SK-N-SH treated with all-trans-retinoic acid at 6 μM for 48 hours (cell line): ENCODE measurements around the gene NXNL1.

ENCODE experiments used
- ATAC-seq: fragments of 200-7000 bp; cut with Tn5 transposase; 3 replicates; pipeline ENCODE4 v1.9.1; 2020; ENCODE audit warnings: mild to moderate bottlenecking, moderate library complexity
- ARNTL ChIP-seq: fragments of 450-650 bp; formaldehyde crosslinking; IDR thresholded peaks from 2 replicates; pipeline ENCODE4 v1.5.0; 2020; ENCODE audit warnings: low read depth, mild to moderate bottlenecking, moderate library complexity, borderline replicate concordance
- BACH2 ChIP-seq: fragments of 250-450 bp; sonication (Bioruptor Pico); IDR thresholded peaks from 2 replicates; pipeline ENCODE4 v1.9.0; 2021; ENCODE audit warnings: mild to moderate bottlenecking, borderline replicate concordance
- CREB5 ChIP-seq: fragments of 250-450 bp; sonication (Bioruptor Pico); IDR thresholded peaks from 2 replicates; pipeline ENCODE4 v1.5.1; 2020; ENCODE audit warnings: low read depth, mild to moderate bottlenecking, moderate library complexity
- CSDC2 ChIP-seq: fragments of 250-450 bp; sonication (Bioruptor Pico); IDR thresholded peaks from 2 replicates; pipeline ENCODE4 v1.5.0; 2020; ENCODE audit warnings: mild to moderate bottlenecking, moderate library complexity
- CSRNP3 ChIP-seq: fragments of 250-450 bp; sonication (Bioruptor Pico); IDR thresholded peaks from 2 replicates; pipeline ENCODE4 v1.5.1; 2021; ENCODE audit warnings: mild to moderate bottlenecking, moderate library complexity
- GLIS3 ChIP-seq: fragments of 250-450 bp; sonication (Bioruptor Pico); IDR thresholded peaks from 2 replicates; pipeline ENCODE4 v1.5.0; 2020; ENCODE audit warnings: mild to moderate bottlenecking, moderate library complexity
- ISL1 ChIP-seq: fragments of 250-450 bp; sonication (Bioruptor Pico); IDR thresholded peaks from 2 replicates; pipeline ENCODE4 v2.1.2; 2022; ENCODE audit warnings: mild to moderate bottlenecking, moderate library complexity
- OSR1 ChIP-seq: fragments of 250-450 bp; sonication (Bioruptor Pico); IDR thresholded peaks from 2 replicates; pipeline ENCODE4 v1.8.0; 2022; ENCODE audit warnings: moderate library complexity, mild to moderate bottlenecking, inconsistent platforms
- PATZ1 ChIP-seq: fragments of 250-450 bp; sonication (Bioruptor Pico); IDR thresholded peaks from 2 replicates; pipeline ENCODE4 v1.8.0; 2020; ENCODE audit warnings: mild to moderate bottlenecking, moderate library complexity, borderline replicate concordance
- POU6F1 ChIP-seq: fragments of 250-450 bp; sonication (Bioruptor Pico); IDR thresholded peaks from 2 replicates; pipeline ENCODE4 v1.8.0; 2021; ENCODE audit warnings: low read depth, mild to moderate bottlenecking, moderate library complexity, borderline replicate concordance
- PPARA ChIP-seq: fragments of 250-450 bp; sonication (Bioruptor Pico); IDR thresholded peaks from 2 replicates; pipeline ENCODE4 v1.5.0; 2020; ENCODE audit warnings: mild to moderate bottlenecking, borderline replicate concordance
- RARB ChIP-seq: fragments of 250-450 bp; sonication (Bioruptor Pico); IDR thresholded peaks from 2 replicates; pipeline ENCODE4 v1.8.0; 2021; ENCODE audit warnings: mild to moderate bottlenecking, moderate library complexity
- SNAI2 ChIP-seq: fragments of 250-450 bp; sonication (Bioruptor Pico); IDR thresholded peaks from 2 replicates; pipeline ENCODE4 v1.5.0; 2020; ENCODE audit warnings: mild to moderate bottlenecking, moderate library complexity
- TCF4 ChIP-seq: fragments of 250-450 bp; sonication (Bioruptor Pico); IDR thresholded peaks from 2 replicates; pipeline ENCODE4 v1.8.0; 2021; ENCODE audit warnings: mild to moderate bottlenecking, moderate library complexity, borderline replicate concordance
- TOX ChIP-seq: fragments of 250-450 bp; sonication (Bioruptor Pico); IDR thresholded peaks from 2 replicates; pipeline ENCODE4 v1.8.0; 2021; ENCODE audit warnings: mild to moderate bottlenecking, moderate library complexity, borderline replicate concordance
- TSHZ2 ChIP-seq: fragments of 250-450 bp; sonication (Bioruptor Pico); IDR thresholded peaks from 2 replicates; pipeline ENCODE4 v1.5.0; 2020; ENCODE audit warnings: mild to moderate bottlenecking, moderate library complexity
- ZC3H10 ChIP-seq: fragments of 250-450 bp; sonication (Bioruptor Pico); IDR thresholded peaks from 2 replicates; pipeline ENCODE4 v1.5.1; 2021; ENCODE audit warnings: mild to moderate bottlenecking, moderate library complexity
- ZFP30 ChIP-seq: fragments of 450-650 bp; formaldehyde crosslinking; IDR thresholded peaks from 2 replicates; pipeline ENCODE4 v1.5.0; 2022; ENCODE audit warnings: mild to moderate bottlenecking, moderate library complexity
- ZNF565 ChIP-seq: fragments of 450-650 bp; formaldehyde crosslinking; conservative IDR thresholded peaks from 2 replicates; pipeline ENCODE4 v1.5.0; 2020; ENCODE audit warnings: low read depth, mild to moderate bottlenecking, moderate library complexity
- ZNF70 ChIP-seq: fragments of 450-650 bp; formaldehyde crosslinking; IDR thresholded peaks from 2 replicates; pipeline ENCODE4 v1.5.0; 2020; ENCODE audit warnings: mild to moderate bottlenecking, moderate library complexity
- ZNF8 ChIP-seq: fragments of 450-650 bp; formaldehyde crosslinking; IDR thresholded peaks from 2 replicates; pipeline ENCODE4 v1.5.0; 2020; ENCODE audit warnings: mild to moderate bottlenecking, moderate library complexity

Gene NXNL1

GRCh38 chr19:17487284-17488121 is 26.8 kb upstream of the NXNL1 start:
- no peak for ATAC-seq
- TF ChIP-seq CSRNP3 (no peak), PATZ1 (CRISPR knock-in tag) (no peak), TOX (CRISPR knock-in tag) (no peak), ZNF70 (CRISPR knock-in tag) (no peak), ZNF8 (CRISPR knock-in tag) (no peak), ARNTL (no peak), ZNF565 (CRISPR knock-in tag) (no peak), ZFP30 (CRISPR knock-in tag) (no peak), RARB (CRISPR knock-in tag) (no peak), CSDC2 (no peak), POU6F1 (CRISPR knock-in tag) (no peak), GLIS3 (no peak), ISL1 (CRISPR knock-in tag) (no peak)

GRCh38 chr19:17486545-17487240 is 26.0 kb upstream of the NXNL1 start:
- ATAC-seq = no peak
- no peak for TF ChIP-seq SNAI2 (CRISPR knock-in tag)
- TF ChIP-seq TSHZ2 = no peak
- no peak for TF ChIP-seq PATZ1 (CRISPR knock-in tag)
- no peak for TF ChIP-seq RARB (CRISPR knock-in tag)
- TF ChIP-seq OSR1 (CRISPR knock-in tag) = no peak
- TF ChIP-seq ZNF70 (CRISPR knock-in tag) = no peak
- TF ChIP-seq ISL1 (CRISPR knock-in tag) = no peak
- TF ChIP-seq CSRNP3 = no peak
- no peak for TF ChIP-seq BACH2 (CRISPR knock-in tag)
- no peak for TF ChIP-seq GLIS3
- TF ChIP-seq TOX (CRISPR knock-in tag) = no peak
- TF ChIP-seq TCF4 (CRISPR knock-in tag) = no peak
- no peak for TF ChIP-seq ZNF565 (CRISPR knock-in tag)
- TF ChIP-seq PPARA (CRISPR knock-in tag) = no peak
- TF ChIP-seq CREB5 (CRISPR knock-in tag) = no peak
- TF ChIP-seq ZC3H10 (CRISPR knock-in tag) = no peak
